Activated CD8-positive, alpha-beta memory T cell treated with anti-CD3 and anti-CD28 coated beads, Interleukin-2, amount 10 ng/mL, durations not matched to agents 7 days and 5 days (primary cell): Measurements from ENCODE around the gene CCDC149. TPM values are rescaled to one million over a fixed set of nuclear protein-coding genes. Genes with fewer than 3 reads are reported as not detected.
"Not testable (repeated sequence)": the region's sequence is repeated elsewhere in the genome, so short reads cannot be mapped to it uniquely, and the experiment has no call there.

Experiments
- ATAC-seq: fragments of 150-1000 bp; cut with Tn5 transposase; one replicate; pipeline ENCODE4 v1.10.0; 2021; ENCODE audit warnings: moderate library complexity
- CTCF ChIA-PET: fragments of 350-600 bp; sonication (Branson Sonifier 250); formaldehyde crosslinking; loops from one replicate; lab custom pipeline; 2021; ENCODE audit warnings: antibody characterized with exemption; lab: Charles Lee
- DNase-seq: peaks from one replicate; pipeline ENCODE4 v3.0.0-alpha.2; 2020
- H3K27ac Mint-ChIP-seq: one replicate; pipeline ENCODE4 v1.8.0; 2021; ENCODE audit warnings: mild to moderate bottlenecking, mixed read lengths
- H3K27me3 Mint-ChIP-seq: one replicate; pipeline ENCODE4 v1.8.0; 2021; ENCODE audit warnings: mixed read lengths
- H3K36me3 Mint-ChIP-seq: one replicate; pipeline ENCODE4 v1.8.0; 2021; ENCODE audit warnings: mild to moderate bottlenecking, mixed read lengths
- H3K4me1 Mint-ChIP-seq: one replicate; pipeline ENCODE4 v1.8.0; 2021; ENCODE audit warnings: mixed read lengths
- H3K4me3 Mint-ChIP-seq: one replicate; pipeline ENCODE4 v1.8.0; 2021; ENCODE audit warnings: mild to moderate bottlenecking, moderate library complexity, mixed read lengths
- H3K9me3 Mint-ChIP-seq: one replicate; pipeline ENCODE4 v1.8.0; 2022; ENCODE audit warnings: low read depth, mixed read lengths
- total RNA-seq, 2 experiments: library from RNA; stranded (reverse); gene quantifications; one replicate each; pipeline ENCODE4 v1.2.3, GENCODE V29; 2021

The CCDC149 gene
- total RNA-seq, 2 experiments from 2014 or later: not detected

DNA sequence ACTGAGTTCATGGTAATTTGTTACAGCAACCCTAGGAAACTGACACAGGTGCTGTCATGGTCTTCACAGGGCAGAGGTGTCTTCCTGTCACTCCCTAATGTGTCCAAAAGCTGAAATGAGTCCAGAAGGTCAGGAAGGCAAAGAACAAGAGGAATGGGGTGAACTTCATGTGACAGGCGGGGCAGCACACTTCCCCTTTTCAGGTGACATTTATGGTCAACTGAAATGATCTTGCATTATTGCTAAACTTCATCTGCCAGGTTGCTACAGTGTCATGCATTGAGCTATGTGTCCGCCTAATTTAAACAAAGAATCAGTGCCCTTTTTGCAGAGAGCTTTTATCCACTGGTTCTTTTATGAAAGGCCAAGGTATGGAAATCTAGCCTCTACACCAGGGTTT is 15.9 kb upstream of the CCDC149 start:
- H3K27me3 Mint-ChIP-seq: no peaks in the 10 kb centered on the region
- CTCF ChIA-PET: no interaction called here
- H3K9me3 Mint-ChIP-seq: no peaks in the 10 kb centered on the region
- H3K36me3 Mint-ChIP-seq: no peaks in the 10 kb centered on the region
- DNase-seq (no peak), ATAC-seq (no peak)
- H3K4me1 Mint-ChIP-seq: no peaks in the 10 kb centered on the region
- no peak overlapping the region for H3K4me3 Mint-ChIP-seq
- no peak overlapping the region for H3K27ac Mint-ChIP-seq

DNA sequence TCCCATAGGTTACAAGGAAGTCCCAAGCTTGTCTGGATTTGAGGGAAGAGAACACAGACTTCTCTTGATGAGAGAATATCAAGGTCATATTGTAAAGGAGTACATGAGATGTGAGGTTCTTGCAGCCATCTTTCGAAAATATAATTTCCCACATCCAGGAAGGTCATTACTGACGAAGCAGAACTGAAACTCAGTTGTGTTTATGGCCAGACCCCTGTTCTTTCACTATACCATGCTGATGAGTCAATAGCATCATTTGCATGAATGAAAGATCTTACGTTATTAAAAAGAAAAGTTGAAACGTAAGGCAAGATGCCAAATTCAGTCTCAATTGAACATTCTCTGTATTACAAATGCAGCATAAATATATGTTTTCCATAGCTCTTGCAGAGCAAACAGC is 14.2 kb upstream of the CCDC149 start:
- ATAC-seq (no peak), DNase-seq (no peak)
- CTCF ChIA-PET: no interaction called here
- no peaks in the 10 kb centered on the region for H3K36me3 Mint-ChIP-seq
- H3K4me3 Mint-ChIP-seq: no peak overlapping the region
- no peaks in the 10 kb centered on the region for H3K27me3 Mint-ChIP-seq
- no peak overlapping the region for H3K27ac Mint-ChIP-seq
- no peaks in the 10 kb centered on the region for H3K9me3 Mint-ChIP-seq
- no peaks in the 10 kb centered on the region for H3K4me1 Mint-ChIP-seq

DNA sequence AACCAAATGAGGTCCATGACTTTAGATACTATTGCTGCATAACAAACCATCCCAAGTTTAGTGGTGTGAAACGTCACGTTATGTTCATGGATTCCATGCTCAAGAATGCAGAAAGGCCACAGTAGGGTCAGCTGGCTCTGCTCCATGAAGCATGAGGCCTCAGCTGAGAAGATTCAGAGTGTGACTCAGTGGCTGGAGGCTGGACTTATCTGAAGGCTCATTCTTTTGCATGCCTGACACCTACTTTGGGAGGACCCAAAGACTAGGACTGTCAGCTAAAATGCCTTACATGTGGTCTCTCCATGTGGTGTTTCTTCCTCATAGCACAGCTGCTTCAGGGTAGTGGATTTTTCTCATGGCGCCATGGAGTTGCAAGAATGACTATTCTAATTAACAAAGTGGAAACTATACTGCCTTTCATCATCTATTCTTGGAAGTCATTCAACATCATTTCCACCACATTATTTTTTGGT is 11.5 kb upstream of the CCDC149 start:
- peaks cover 2% of the 10 kb centered on the region for H3K9me3 Mint-ChIP-seq
- H3K4me1 Mint-ChIP-seq: no peaks in the 10 kb centered on the region
- CTCF ChIA-PET: no interaction called here
- no peaks in the 10 kb centered on the region for H3K27me3 Mint-ChIP-seq
- no peaks in the 10 kb centered on the region for H3K36me3 Mint-ChIP-seq
- no peak for DNase-seq
- H3K4me3 Mint-ChIP-seq: no peak overlapping the region
- no peak overlapping the region for H3K27ac Mint-ChIP-seq
- no peak for ATAC-seq

DNA sequence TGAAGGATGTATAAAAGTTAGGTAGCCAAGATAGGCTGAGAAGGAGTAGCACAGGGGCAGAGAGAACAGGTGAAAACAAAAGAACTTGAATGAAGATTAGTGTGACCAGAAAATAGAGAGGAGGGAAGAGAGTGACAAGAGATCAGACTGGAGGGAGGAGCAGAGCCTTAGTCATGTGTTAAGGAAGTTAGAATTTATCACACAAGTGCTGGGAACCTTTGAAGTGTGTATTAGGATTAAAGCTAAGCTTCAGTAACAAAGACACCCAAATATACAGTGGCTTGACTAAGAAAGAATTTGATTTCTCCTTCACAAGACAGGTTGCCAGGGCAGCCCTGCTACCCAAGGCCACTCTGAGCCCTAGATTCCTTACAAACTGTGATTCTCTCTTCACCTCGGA is 10.7 kb upstream of the CCDC149 start:
- Mint-ChIP-seq H3K36me3 (no peaks in the 10 kb centered on the region), H3K4me3 (no peak overlapping the region), H3K4me1 (no peaks in the 10 kb centered on the region), H3K9me3 (peaks cover 2% of the 10 kb centered on the region), H3K27me3 (no peaks in the 10 kb centered on the region), H3K27ac (no peak overlapping the region)
- CTCF ChIA-PET: no interaction called here
- DNase-seq: no peak
- ATAC-seq: no peak

DNA sequence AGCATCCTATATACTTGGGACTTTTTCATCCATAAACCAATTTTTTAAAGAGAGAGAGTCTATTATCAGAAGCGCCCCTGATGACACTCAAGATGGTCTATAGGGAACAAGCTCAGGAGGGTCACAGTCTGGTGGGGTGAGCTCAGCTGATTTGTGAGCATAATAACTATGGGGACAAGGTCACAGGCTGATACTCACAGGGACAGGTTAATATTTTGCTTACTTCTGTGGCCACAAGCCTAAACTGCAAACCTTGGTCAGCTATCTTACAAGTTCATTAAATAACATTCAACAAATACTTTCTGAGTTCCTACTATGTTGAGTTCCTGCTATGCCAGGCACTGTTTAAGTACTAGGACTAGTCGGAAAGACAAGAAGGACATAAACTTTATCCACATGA is 10.2 kb upstream of the CCDC149 start:
- Mint-ChIP-seq H3K4me1 (no peaks in the 10 kb centered on the region), H3K27me3 (no peaks in the 10 kb centered on the region), H3K4me3 (no peak overlapping the region), H3K9me3 (peaks cover 2% of the 10 kb centered on the region), H3K36me3 (no peaks in the 10 kb centered on the region), H3K27ac (no peak overlapping the region)
- CTCF ChIA-PET: no interaction called here
- DNase-seq (no peak), ATAC-seq (no peak)

DNA sequence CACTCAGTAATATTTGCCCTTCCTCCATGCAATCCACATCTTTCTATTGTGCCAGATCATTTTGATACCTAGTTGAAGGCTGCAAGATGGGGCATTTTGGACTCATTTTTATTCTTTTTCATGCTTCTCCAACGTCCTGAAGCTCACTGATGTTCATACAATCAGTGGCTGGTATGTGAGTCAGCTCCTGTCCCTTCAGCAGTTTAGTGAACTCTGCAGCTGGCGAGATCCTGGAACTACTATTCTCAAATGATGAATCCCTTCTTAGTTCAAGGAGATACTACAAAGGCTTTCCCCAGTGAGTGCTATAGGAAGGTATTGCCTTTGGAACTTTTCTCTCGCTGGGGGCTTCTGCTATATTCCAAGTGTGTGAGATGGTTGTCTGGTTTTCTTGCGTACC is 9.6 kb upstream of the CCDC149 start:
- no peak for ATAC-seq
- H3K4me1 Mint-ChIP-seq: no peaks in the 10 kb centered on the region
- H3K9me3 Mint-ChIP-seq: peaks cover 2% of the 10 kb centered on the region
- H3K27ac Mint-ChIP-seq: no peak overlapping the region
- no peaks in the 10 kb centered on the region for H3K27me3 Mint-ChIP-seq
- CTCF ChIA-PET: no interaction called here
- no peak overlapping the region for H3K4me3 Mint-ChIP-seq
- no peaks in the 10 kb centered on the region for H3K36me3 Mint-ChIP-seq
- DNase-seq: no peak

DNA sequence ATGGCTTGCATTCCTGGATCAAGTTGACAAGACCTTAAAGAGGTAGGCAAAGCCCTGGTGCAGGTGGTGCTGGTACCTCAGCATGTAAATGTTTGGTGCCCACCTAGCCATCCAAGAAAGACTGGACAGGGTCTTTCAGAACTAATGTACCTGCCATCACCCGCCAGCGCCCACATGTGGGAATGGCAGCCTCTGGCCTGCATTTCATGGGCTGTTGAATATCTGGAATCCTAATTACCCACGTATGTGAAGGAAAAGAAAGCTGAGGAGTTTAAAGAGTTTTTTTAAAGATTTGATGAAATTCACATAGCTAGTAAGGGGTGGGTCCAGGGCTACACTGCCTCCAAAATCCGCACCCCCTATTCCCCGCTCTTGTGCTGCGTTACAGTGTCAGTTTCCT is 8.6 kb upstream of the CCDC149 start:
- Mint-ChIP-seq H3K27me3 (no peaks in the 10 kb centered on the region), H3K4me1 (no peaks in the 10 kb centered on the region), H3K4me3 (no peak overlapping the region), H3K9me3 (peaks cover 2% of the 10 kb centered on the region), H3K27ac (no peak overlapping the region), H3K36me3 (no peaks in the 10 kb centered on the region)
- ATAC-seq (no peak), DNase-seq (no peak)
- CTCF ChIA-PET: no interaction called here

DNA sequence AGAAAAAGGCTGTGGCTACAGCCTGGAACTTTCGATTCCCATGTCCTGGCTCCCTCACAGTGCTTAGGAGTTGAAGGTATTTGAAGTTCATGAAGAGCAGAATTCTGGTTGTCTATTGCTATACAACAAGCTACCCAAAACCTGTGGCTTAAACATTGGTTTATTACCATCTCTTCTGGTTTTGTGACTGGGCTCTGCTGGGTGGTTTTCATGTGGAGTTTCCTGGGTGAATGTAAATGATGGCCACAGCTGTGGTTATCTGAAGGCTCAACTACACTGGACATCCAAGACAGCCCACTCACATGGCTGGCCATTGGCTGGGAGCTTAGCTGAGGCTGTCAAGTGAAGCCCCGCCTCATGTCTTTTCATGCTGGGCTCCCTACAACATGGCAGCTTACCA is 7.2 kb upstream of the CCDC149 start:
- no peak overlapping the region for H3K27ac Mint-ChIP-seq
- H3K36me3 Mint-ChIP-seq: no peaks in the 10 kb centered on the region
- H3K4me1 Mint-ChIP-seq: no peaks in the 10 kb centered on the region
- H3K27me3 Mint-ChIP-seq: no peaks in the 10 kb centered on the region
- ATAC-seq (no peak), DNase-seq (no peak)
- no peak overlapping the region for H3K4me3 Mint-ChIP-seq
- CTCF ChIA-PET: no interaction called here
- H3K9me3 Mint-ChIP-seq: peaks cover 2% of the 10 kb centered on the region

DNA sequence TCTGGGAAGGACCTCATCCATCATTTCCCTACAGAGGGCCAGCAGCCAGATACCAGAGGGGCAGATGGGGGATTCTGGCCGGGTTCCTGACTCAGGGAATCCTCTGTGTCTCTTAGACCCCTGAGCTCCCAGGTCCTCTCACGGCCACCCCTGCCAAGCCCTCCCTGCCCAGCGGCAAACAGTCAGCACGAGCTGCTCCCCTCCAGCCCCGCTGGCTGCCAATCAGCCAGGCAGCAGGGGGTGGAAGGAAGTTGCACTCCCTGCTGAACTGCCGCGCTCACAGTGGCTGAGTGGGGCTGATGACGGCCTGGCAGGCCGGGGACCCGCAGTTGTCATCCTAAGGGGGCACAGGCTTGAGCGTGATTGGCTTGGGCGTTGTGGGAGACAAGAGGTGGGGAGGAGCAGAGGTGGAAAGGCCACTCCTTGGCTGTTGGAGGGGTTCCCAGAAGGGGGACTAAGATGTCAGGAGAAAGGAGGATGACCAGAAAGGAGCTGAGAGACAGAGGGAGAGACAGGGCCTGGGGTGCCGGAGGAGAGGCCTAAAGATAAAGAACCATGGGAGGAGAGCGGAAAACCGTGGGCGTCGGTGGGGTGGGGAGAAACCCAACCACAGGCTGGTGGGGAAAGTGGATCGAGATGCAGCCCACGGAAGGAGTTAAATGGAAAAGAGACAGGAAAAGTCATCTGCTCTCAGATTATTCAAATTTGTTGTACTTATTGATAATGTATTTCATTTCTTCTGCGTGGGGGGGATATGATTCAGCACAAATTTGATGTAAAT is 4.4 kb upstream of the CCDC149 start:
- Mint-ChIP-seq H3K4me3 (no peak overlapping the region), H3K4me1 (no peaks in the 10 kb centered on the region), H3K36me3 (peaks cover 2% of the 10 kb centered on the region), H3K27ac (no peak overlapping the region), H3K9me3 (peaks cover 2% of the 10 kb centered on the region), H3K27me3 (peaks cover 12% of the 10 kb centered on the region)
- ATAC-seq (no peak), DNase-seq (no peak)
- CTCF ChIA-PET: no interaction called here

DNA sequence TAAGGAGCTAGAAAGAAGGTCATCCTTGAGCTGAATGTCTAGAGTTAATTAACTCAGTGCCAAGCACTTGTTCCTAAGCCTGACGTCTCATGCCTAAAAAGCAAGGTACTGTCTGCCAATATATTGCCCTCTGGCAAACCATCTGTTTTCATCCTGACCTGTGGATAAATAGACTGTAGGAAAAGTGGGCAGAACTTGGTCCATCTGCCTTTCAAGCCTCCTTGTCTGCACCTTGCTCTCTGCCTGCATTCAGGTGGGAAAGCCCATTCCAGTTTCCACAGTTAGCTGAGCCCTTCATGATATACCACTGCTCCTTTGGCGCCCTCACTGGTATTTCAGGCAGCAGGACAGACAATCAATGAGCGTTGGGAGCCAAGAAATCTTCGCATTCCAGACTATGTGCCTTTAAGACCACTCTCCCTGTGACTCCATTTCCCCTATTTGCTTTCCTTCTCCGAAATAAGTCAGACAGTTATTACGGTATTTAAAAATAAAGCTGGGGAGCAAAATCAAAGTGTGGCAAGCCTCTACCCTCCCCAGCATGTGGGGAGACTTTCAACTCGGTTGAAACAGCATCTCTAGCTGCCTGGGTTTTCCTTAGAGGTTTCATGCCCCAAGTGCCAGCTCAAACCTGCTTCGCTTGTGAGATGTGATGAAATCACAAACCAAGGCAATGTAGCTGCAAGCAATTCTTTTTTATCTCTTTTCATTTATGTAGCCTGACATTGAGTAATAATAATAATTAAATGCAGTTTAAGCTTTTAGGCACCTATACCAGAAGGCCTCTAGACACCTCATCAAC is 2.5 kb upstream of the CCDC149 start:
- ATAC-seq: no peak
- peaks cover 5% of the 10 kb centered on the region for H3K36me3 Mint-ChIP-seq
- peaks cover 2% of the 10 kb centered on the region for H3K9me3 Mint-ChIP-seq
- no peak for DNase-seq
- H3K27me3 Mint-ChIP-seq: peaks cover 24% of the 10 kb centered on the region
- H3K4me1 Mint-ChIP-seq: no peaks in the 10 kb centered on the region
- no peak overlapping the region for H3K27ac Mint-ChIP-seq
- H3K4me3 Mint-ChIP-seq: no peak overlapping the region
- CTCF ChIA-PET: no interaction called here

DNA sequence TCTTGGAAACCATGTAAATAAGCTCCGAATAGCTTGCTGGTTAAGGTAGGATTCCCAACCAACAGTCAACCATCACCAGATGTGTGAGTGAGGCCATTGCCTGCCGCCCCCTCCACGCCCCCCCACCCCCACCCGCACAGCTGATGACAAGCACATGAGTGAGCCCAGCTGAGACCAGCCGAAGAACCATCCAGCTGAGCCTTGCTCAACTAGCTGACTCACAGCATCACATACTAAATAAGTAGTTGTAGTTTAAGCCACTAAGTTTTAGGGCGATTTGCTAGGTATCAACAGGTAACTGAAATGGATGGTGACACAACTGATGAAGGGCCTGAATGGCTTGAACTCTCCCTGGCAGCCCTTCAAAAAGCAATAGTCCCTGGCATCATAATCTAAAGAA is 1.6 kb upstream of the CCDC149 start:
- Mint-ChIP-seq H3K9me3 (peaks cover 2% of the 10 kb centered on the region), H3K27me3 (peaks cover 24% of the 10 kb centered on the region), H3K4me1 (no peaks in the 10 kb centered on the region), H3K4me3 (no peak overlapping the region), H3K27ac (no peak overlapping the region), H3K36me3 (peaks cover 5% of the 10 kb centered on the region)
- no peak for ATAC-seq
- CTCF ChIA-PET: no interaction called here
- DNase-seq: no peak

DNA sequence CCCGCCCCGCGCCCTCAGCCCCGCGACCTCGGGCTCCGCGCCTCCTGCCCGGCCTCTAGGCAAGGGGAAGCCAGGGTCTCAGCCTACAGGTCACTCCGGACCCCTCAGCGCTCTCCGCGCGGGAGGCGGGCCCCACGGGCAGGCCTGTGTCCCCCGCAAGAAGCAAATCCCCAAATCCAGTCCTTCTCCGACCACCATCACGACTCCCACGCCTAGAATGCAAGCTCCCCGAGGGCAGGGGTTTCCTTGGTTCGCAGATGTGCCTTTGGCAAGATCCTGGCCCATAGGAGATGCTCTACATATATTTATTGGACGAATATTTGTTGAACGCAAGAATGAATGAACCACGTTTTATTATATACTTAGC is 260 bp upstream of the CCDC149 start:
- CTCF ChIA-PET: no interaction called here
- Mint-ChIP-seq H3K4me3 (no peak overlapping the region), H3K27ac (no peak overlapping the region), H3K36me3 (peaks cover 5% of the 10 kb centered on the region), H3K4me1 (no peaks in the 10 kb centered on the region), H3K9me3 (peaks cover 2% of the 10 kb centered on the region), H3K27me3 (peaks cover 24% of the 10 kb centered on the region)
- DNase-seq (no peak), ATAC-seq (no peak)

DNA sequence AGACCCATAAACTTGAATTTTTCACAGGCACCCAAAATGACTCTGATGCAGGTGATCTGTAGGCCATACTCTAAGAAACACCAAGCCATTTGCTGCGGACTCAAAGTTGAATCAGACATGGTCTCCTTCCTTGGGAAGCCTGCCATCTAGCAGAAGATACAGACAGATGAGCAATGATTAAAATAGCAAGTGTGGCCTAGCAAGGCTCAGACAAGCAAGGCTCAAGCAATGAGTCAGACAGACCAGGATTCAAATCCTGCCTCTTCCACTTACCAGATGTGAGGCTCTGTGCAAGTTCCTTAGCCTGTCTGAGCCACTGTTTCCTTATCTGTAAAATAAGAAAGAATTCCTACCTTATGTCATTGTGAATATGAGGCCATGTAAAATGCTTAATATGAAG is 2.3 kb downstream of the CCDC149 start:
- no peak overlapping the region for H3K4me3 Mint-ChIP-seq
- no peaks in the 10 kb centered on the region for H3K4me1 Mint-ChIP-seq
- CTCF ChIA-PET: no interaction called here
- no peak overlapping the region for H3K27ac Mint-ChIP-seq
- peaks cover 4% of the 10 kb centered on the region for H3K9me3 Mint-ChIP-seq
- H3K27me3 Mint-ChIP-seq: peaks cover 24% of the 10 kb centered on the region
- peaks cover 5% of the 10 kb centered on the region for H3K36me3 Mint-ChIP-seq
- no peak for DNase-seq
- no peak for ATAC-seq

DNA sequence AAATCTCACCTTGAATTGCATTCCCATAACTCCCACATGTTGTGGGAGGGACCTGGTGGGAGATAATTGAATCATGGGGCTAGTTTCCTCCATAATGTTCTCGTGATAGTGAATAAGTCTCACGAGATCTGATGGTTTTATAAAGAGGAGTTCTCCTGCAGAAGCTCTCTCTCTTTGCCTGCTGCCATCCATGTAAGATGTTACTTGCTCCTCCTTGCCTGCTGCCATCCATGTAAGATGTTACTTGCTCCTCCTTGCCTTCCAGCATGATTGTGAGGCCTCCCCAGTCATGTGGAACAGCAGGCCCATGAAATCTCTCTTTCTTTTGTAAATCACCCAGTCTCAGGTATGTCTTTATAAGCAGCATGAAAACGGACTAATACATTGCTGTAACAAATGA is 3.2 kb downstream of the CCDC149 start:
- CTCF ChIA-PET, DNase-seq, H3K4me3 Mint-ChIP-seq, H3K27ac Mint-ChIP-seq, H3K9me3 Mint-ChIP-seq, ATAC-seq, H3K36me3 Mint-ChIP-seq, H3K4me1 Mint-ChIP-seq: not testable (repeated sequence)
- H3K27me3 Mint-ChIP-seq: peaks cover 24% of the 10 kb centered on the region
